HL-60 (cell line): ENCODE data around the gene CD81.
"Not testable (repeated sequence)": the region's sequence is repeated elsewhere in the genome, so short reads cannot be mapped to it uniquely, and the experiment has no call there.

Experiments
- DNase-seq, 2 experiments: peaks; one replicate each; pipeline ENCODE4 v3.0.0-alpha.2; 2010 to 2020; ENCODE audit warnings: low read depth in 1 of 2, low spot score in 1 of 2
- H3K27ac ChIP-seq: fragments of 250-450 bp; sonication (Bioruptor Pico); replicated peaks from 2 replicates; pipeline ENCODE4 v1.5.1; 2020; ENCODE audit warnings: mild to moderate bottlenecking, moderate library complexity
- H3K27me3 ChIP-seq: fragments of 250-450 bp; sonication (Bioruptor Pico); 2 replicates; pipeline ENCODE4 v1.5.1; 2021; ENCODE audit warnings: mild to moderate bottlenecking, moderate library complexity; ENCODE audit not compliant: insufficient read depth, poor library complexity, severe bottlenecking
- H3K4me3 ChIP-seq: replicated peaks from 2 replicates; pipeline ENCODE4 v1.5.1; 2011; ENCODE audit warnings: mild to moderate bottlenecking, control low read depth, low read length; ENCODE audit not compliant: insufficient read depth
- CTCF ChIP-seq: IDR thresholded peaks from one replicate; pipeline ENCODE4 v1.5.1; 2011; ENCODE audit warnings: low read length, control low read depth, inconsistent platforms; ENCODE audit not compliant: insufficient read depth
- GABPA ChIP-seq: IDR thresholded peaks from 2 replicates; pipeline ENCODE4 v1.6.1; 2012; ENCODE audit warnings: low read depth
- POLR2AphosphoS5 ChIP-seq: IDR thresholded peaks from 2 replicates; pipeline ENCODE4 v1.6.1; 2012; ENCODE audit warnings: low read depth
- REST ChIP-seq: IDR thresholded peaks from 2 replicates; pipeline ENCODE4 v1.6.1; 2012; ENCODE audit warnings: low read depth; ENCODE audit not compliant: insufficient replicate concordance
- SPI1 ChIP-seq: IDR thresholded peaks from 2 replicates; pipeline ENCODE4 v1.6.1; 2012; ENCODE audit warnings: low read depth, mild to moderate bottlenecking, borderline replicate concordance

The CD81 gene

GRCh38 chr11:2355000-2355644 lies 22.0 kb upstream of the CD81 start:
- no peak for DNase-seq
- no peak overlapping the region for H3K27ac ChIP-seq
- TF ChIP-seq POLR2AphosphoS5 (no peak), GABPA (no peak), SPI1 (no peak), CTCF (no peak), REST (no peak)
- peaks cover 2% of the 10 kb centered on the region for H3K27me3 ChIP-seq
- H3K4me3 ChIP-seq: no peak overlapping the region

GRCh38 chr11:2357246-2357645 lies 19.9 kb upstream of the CD81 start:
- H3K4me3 ChIP-seq: no peak overlapping the region
- no peak for TF ChIP-seq REST
- no peak for TF ChIP-seq SPI1
- TF ChIP-seq POLR2AphosphoS5: no peak
- TF ChIP-seq CTCF: no peak
- TF ChIP-seq GABPA: no peak
- H3K27ac ChIP-seq: no peak overlapping the region
- peaks cover 2% of the 10 kb centered on the region for H3K27me3 ChIP-seq
- DNase-seq: no peak

- not testable (repeated sequence) for H3K4me3 ChIP-seq, H3K27ac ChIP-seq, DNase-seq, H3K27me3 ChIP-seq
Measured at GRCh38 chr11:2357651-2358050, 19.5 kb upstream of the CD81 start.

GRCh38 chr11:2358754-2359442 lies 18.2 kb upstream of the CD81 start:
- peaks cover 2% of the 10 kb centered on the region for H3K27me3 ChIP-seq

More at GRCh38 chr11:2358754-2359442, 18.2 kb upstream of the CD81 start:
- H3K27ac ChIP-seq: no peak overlapping the region
- no peak overlapping the region for H3K4me3 ChIP-seq
- no peak for DNase-seq
- no peak for TF ChIP-seq SPI1
- TF ChIP-seq POLR2AphosphoS5: no peak
- no peak for TF ChIP-seq GABPA
- no peak for TF ChIP-seq CTCF
- TF ChIP-seq REST: no peak
